UCSD-AML1 (cell line): ENCODE data around the gene RASA2.
"Not testable (repeated sequence)": the region's sequence is repeated elsewhere in the genome, so short reads cannot be mapped to it uniquely, and the experiment has no call there.

Experiments used
- DNase-seq: peaks from one replicate; lab custom pipeline; 2025; ENCODE audit not compliant: unreplicated experiment; lab: John Stamatoyannopoulos, UW

RASA2 gene

DNA sequence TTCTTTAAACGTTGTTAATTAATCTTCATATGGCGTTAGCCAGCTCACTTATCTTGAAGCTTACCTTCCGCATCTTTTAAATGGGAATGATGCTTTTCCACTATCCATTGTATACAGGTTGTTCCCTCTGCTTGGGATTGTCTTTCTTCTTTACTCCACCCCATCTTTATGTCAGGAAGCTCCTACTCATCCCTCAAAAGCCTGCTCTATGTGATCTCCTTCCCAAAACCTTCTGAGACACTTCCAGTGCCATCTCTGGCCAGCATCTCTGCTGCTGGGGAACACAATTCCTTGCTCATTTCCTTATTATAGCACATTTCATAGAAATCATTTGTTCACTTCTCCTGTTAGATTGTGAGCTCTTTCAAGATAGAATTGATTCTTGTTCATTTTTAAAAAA is 4.3 kb downstream of the RASA2 start:
- no peak for DNase-seq

DNA sequence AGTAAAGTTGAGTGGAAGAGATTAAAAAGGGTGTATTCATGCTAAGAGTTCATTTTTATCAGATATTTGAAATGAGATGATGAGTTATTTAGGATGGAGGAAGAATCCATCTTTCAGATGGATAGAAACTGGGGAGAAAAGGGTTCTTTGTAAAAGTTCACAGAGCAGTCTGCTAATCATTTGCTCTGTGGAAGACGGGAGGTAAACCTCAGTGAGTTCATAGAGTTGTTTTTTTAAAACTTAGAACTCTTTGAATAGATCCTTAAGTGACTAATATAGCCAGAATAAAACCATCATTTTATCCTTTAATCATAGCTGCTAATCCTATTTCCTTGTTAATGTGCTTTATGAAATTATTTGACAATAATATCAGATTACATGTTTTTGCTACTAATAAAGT is 5.1 kb downstream of the RASA2 start:
- DNase-seq, result no peak

DNA sequence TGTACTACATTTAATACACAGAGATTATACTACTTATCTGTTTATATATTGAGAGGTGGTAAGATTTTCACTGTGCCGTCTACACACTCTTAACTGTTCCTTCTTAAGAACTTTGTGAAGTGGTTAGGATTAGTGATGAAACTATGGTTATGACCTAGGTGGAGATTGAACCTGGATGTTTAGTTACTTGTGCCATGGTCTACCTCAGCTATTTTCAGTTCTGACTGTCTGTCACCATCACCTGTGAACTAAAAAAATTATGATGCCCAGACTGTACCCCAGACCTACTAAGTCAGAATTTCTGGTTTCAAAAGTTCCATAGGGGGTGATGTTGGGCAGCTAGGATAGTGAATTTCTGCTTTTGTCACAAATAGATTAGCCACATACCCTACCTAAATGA is 6.4 kb downstream of the RASA2 start:
- no peak for DNase-seq

DNA sequence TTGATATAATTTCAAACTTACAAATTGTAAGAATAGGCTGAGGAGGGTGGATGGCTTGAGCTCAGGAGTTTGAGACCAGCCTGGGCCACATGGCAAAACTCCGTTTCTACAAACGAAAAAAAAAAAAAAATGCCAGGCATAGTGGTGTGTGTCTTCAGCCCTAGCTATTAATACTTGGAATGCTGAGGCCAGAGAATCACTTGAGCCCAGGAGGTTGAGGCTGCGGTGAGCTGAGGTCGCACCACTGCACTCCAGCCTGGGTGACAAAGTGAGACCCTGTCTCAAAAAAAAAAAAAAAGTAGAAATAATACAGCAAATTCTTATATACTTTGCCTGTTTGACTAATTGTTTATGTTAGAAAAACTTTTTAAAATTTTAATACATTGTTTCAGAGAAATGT is 10.8 kb downstream of the RASA2 start:
- DNase-seq, result not testable (repeated sequence)

DNA sequence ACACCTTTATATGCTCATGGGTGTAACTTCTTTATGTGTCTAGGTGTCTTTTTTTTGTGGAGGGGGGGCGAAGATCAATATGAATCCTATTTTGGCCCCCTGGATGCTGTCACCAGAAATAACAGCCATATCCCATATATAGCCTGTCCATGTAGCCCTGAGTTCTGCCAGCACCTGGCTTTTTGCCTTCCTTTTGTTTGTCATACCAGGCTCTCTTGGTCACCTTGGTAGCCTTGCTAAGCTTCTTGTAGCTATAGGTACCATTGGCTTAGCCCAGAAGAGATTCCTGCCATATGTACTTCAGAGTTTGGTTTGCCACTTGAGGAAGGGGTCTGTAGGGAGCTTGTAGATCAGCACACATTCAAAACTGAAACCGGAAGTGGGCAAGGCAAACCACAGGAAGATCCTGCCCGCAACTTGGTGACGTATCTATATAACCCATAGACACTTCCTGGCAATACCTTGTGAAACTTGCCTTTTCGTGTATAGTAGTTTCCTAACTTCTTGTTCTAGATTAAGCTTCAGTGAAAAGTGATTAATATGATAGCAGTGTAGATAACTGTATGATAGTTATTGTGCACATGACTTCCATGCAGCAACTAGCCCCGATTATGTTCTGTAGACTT is 11.9 kb downstream of the RASA2 start:
- DNase-seq, result peak; percentile 80

DNA sequence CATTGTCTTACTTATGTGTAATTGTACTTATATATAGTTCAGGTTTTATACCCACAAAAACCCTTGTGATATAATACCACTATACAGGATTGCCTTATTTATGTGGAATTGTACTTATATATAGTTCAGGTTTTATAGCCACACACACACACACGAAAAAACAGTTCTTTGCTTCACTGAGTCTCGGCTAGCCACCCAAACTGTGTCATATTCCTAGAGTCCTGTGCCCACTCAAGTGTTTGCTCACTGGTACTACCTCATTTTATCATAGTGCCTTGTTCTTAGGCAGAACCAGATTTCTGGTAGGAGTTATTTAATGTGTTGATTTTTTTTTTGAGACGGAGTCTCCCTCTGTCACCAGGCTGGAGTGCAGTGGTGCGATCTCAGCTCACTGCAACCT is 12.5 kb downstream of the RASA2 start:
- DNase-seq, result no peak

DNA sequence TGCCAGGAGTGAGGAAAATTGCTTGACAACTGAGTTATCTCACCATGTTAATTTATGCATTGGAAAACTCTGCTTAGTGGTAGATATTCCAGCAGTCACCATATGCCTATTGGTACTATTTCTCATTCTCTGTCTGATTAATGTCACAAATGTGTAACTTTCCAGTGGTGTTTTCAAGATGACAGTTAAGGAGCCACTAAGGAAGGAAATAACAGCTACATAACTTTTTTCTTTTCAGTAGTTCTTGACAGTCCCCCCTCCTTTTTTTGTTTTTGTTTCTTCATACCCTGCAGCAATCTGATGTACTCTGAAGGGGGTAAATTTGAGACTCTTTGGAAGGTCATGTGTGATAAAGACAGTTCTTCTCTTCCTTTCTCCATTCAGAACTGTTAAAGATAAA is 13.1 kb downstream of the RASA2 start:
- no peak for DNase-seq

DNA sequence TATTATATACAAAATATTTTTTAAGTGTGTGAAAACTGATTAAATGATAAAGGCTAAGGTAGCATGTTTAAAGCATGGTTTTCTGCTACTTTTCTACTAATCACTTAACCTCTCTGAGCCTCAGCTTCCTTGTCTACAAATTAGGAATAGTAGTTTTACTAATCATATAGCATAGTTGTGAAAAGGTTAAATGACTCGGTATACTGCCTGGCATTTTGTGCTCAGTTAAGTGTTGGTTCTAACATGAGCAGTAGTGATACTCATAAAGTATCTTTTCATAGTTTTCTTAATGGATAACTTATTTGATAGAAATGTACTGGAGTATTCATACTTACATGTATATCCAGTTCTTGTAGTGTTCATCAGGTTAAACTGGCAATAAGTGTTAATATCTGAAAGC is 13.6 kb downstream of the RASA2 start:
- no peak for DNase-seq

DNA sequence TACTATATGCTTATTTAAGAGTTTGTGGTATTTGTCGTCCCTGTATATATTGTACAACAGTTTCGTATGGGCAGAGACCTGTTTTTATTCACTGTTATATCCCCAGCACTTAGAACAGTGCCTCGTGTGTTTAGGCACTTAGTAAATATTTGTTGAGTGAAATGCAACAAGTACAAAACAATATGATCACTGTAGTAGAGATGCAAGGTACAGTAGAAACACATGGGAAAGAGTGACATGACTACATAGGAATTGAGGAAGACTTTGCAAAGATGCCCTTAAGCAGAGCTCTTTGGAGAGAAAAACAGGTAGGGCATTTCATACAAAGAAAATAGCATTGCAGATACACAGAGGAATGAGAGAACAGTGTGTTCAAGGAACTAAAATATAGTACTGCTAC is 18.3 kb downstream of the RASA2 start:
- no peak for DNase-seq

DNA sequence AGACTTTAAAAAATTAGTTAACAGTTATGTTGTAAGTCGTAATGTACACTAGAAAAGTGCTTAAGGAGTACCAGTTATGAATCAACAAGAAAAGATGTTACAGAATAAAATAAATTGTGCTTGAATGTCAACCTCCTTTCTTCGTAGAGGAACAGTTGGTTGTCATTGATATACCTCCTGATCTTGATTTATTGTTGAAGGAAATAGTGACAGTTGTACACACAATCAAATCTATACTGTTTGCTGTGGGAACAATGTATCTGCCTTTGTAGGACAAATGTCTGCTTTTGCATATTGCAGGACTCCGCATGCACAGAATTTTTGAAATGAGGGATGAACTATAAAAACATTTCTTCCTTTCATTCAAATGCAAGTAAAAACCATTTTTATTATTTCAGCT is 19.2 kb downstream of the RASA2 start:
- no peak for DNase-seq

DNA sequence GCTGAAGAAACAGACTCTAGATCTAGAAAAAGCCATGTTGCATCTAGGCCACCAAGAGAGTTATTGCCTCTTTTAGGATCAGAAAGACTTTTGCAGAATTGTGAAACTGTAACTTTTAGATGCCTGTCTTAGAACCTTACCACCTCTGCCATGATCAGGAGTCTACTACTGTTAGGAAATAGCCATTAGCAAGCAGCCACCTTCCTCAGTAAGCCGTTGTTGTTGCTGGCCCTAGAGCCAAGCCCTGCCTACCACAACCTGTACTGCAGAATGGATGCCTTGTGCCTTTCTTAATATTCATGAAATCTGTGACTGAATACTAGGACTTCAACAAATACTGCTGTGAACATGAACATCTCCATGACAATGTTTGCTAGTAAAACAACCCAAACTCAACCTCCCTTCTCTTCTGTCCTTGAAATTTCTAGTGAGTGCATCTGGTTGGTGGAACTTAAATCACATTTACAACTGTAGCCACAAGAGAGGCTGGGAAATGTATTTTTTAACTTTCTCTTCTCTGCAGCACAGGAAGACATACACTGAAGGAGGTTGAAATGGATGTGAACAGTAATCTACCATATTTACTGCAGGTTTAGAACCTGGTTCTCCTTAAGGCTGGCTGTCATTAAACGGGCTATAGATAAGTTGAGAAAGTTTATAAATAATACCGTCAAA is 20.7 kb downstream of the RASA2 start:
- DNase-seq, result no peak

DNA sequence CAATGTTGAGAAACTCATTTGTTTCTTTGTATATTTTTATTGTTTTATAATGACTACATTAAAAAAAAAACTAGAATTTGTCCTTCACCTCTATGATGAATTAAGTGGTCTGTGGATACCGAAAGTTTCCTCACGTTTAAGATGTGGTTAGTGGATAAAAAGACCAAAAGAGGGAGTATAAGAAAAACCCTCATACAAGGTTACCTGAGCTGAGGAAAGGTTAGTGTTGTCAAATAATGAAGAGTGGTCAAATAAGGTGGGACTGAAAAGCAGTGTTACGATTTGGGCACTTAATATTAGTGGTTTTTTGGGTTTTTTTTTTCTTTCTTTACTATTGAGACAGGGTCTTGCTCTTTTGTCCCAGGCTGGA is 21.2 kb downstream of the RASA2 start:
- DNase-seq, result no peak

DNA sequence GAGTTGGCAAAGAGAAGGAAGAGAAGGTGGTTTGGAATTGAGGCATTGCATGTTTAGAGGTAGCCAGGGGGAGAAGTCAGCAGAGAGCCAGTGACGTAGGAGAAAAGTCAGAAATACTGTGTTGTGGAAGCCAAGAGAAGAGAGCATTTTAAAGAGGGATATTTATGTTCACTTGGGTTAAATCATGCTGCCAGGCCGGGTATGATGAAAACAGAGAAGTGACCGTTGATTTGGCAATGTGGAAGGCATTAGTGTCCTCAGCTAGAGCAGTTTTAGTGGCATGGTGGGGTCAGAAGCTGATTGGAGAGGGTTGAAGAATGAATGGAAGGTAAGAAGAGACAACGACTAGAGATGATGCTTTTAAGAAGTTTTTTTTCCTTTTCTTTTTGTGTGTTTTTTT is 24.5 kb downstream of the RASA2 start:
- no peak for DNase-seq

DNA sequence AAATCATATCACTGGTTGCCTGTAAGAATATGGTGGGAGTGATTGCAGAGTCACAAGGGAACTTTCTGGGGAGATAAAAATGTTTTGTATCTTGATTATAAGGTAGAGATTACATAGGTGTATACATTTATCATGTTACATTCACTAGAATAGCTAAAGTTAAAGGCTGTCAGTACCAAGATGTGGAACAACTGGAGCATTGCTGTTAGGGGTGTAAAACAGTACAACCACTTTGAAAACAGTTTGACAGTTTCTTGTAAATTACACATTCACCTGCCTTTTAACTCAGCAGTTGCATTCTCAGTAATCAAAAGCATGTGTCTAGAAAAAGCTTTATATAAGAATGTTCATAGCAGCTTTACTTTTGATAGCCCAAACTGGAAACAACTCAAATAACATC is 27.6 kb downstream of the RASA2 start:
- no peak for DNase-seq

DNA sequence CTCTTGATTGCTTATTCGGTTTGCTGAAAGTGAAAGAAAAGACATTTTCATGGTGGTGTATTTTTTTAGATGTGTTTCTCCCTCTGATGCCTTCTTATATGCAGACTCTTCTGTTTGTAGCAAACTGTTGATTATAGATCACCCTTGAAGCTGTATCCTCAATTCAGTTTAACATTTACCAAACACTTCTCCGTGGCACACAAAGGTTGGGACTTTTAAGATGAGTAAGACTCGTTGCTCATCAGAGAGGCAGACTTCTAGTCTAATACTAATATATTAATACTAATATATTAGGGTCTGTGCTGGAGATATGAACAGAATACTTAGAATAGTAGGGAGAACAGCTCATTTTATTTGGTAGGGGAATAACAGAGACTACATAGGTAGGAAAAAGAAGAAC is 32.8 kb downstream of the RASA2 start:
- DNase-seq, result no peak

DNA sequence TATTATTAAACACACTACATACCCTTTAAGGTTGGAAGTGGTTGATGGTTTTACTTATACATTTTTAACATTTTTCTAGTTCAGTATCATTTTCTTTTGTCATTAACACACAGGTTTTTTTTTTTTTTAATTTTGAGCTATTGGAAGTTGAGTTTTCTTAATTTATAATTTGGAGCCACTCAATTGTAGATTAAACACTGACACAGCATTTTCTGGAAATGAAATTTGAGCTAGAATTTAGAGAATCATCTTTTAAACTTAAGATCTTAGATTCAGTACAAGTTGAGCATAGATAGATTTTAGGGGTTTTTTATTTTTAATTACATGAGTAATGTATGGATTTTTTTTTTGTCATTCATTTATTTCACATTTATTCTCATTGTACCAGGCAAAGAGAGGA is 35.0 kb downstream of the RASA2 start:
- no peak for DNase-seq

DNA sequence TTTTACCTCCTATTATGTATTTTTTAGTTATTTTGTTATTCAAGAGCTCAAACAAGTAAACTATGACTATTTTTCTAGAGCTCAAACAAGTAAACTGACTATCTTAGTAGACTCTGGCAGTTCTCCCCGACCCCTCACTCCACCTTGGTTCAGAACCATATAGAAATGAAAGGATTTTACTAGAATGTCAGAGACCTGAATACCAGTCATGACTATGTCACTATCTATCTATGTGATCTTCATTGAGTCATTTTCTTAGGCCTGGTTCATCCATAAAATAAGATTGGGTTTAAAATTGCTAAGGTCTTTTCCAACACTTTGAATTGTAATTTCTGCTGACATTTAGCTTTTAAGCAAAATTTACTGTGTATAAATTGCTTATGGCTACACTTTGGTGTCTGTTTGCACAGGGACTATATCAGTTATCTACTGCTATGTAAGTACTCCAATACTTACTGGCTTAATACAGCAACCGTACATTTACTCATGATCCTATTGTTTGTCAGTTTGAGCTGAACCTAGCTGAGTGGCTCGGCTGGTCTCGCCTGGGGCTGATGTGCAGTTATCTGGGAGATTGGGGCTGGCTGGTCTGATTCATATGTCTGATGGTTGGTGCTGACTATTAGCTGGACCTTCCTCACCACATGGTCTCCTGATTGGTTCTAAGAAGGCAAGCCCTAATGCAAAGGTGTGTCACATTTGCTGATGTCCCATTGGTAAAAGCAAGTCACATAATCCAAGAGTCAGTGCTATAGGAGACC is 37.0 kb downstream of the RASA2 start:
- DNase-seq, result no peak

DNA sequence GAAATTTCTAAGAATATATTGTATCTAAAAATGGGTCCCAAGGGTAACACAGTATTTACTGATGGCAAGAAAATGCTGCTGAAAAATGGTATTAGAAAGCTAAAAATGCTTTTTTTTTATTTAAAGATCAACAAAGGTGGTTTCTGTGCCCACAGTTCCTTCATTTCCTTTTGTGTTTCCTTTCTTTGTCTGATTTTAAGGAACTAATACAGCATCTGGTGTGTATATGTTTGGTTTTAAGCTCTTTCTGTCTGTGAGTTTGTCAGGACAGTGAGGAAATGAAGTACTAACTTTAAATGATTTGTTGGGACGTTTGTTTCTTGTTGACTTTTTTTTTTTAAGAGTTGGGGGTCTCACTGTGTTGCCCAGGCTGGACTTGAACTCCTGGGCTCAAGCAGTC is 38.2 kb downstream of the RASA2 start:
- DNase-seq, result no peak

DNA sequence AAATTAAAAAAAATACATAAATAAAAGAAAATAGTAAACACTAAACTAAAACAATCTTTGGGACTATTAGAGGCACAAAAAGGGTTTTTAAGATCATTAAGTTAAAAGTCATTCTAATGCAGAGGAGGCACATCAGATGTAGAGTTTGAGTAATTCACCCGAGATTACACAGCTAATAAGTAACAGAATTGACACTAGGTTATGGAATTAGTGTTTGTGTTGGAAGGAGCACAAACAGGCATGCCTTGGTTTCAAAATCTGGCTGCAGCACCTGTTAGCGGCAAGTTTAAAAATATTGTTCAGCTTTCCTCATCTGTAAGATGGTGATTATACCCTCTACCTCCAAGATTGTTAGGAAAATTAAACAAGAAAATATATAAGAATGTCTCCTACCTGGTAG is 39.0 kb downstream of the RASA2 start:
- DNase-seq, result no peak

DNA sequence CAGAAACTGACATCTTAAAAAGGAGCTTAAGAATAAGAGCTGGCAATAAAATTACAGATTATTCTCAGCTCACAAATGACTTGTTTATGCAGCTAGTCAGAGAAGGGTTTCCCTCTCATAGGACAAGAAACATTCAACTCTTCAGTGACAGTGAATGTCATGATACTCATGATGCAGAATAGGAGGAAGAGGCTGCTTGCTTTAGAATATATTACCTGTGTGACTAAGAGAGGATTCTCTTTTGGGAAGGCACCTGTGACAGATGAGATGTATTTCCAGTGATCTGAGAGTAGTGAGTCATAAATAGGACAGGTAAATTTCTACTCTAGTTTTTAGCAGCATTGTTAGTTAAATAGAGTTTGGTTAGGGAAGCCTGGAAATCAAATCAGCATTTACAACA is 39.9 kb downstream of the RASA2 start:
- DNase-seq, result no peak

DNA sequence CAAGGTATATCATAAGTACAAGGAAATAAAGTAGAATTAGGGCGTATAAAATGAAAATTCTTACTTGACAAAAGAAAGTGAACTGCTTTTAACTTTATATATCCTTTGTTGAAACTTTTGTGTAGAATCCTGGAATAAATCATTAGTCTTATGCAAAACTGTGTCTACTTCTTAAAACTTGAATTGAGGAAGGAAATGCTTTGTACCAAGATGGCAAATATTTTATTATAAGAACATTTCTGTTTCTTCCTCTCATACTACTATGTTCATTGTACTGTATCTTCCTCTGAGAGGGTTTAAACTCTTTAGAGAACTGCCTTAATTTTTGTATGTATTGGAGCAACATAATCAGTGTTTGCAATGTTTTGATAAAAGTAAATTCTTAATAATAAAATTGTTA is 42.0 kb downstream of the RASA2 start:
- no peak for DNase-seq

DNA sequence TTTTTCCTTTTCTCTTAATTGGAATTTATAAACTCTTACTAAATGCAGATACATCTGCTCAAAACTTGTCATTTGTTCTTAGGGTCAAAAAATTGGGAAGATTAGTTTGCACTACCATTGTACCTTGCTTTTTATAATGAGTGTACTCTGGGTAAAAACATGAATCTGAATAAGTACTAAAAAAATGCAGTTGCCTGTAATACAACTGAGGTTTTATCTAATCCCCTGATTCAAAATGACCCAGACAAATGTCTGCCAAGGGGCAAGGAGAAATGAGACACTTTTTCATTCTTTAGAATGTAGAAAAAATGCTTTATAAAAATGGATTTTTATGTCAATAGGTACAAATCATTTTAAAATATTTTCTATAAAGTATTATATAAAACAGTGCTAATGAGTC is 42.4 kb downstream of the RASA2 start:
- no peak for DNase-seq
